Measurements from ENCODE around the gene RRP36. TPM values are rescaled to one million over a fixed set of nuclear protein-coding genes. Genes with fewer than 3 reads are reported as not detected.

Gene RRP36
- total and polyA plus RNA-seq, 4 donors = 30.5 to 49.9 (median 37.7) TPM

- Histone ChIP-seq H3K4me1 (ENCODE audit: control insufficient read depth in 5 of 5, insufficient read depth in 5 of 5, low read length in 5 of 5) (no peaks in the 10 kb centered on the region), H3K27me3 (ENCODE audit: control insufficient read depth in 3 of 3, insufficient read depth in 3 of 3, low read length in 2 of 3) (no peaks in the 10 kb centered on the region), H3K27ac (ENCODE audit: low read depth in 1 of 2, low read length in 1 of 2) (no peak overlapping the region), H3K9ac (ENCODE audit: insufficient read depth in 1 of 2, low read length in 2 of 2) (no peak overlapping the region), H3K9me3 (ENCODE audit: control insufficient read depth in 4 of 4, insufficient read depth in 3 of 4, low read length in 3 of 4) (no peaks in the 10 kb centered on the region), H3K4me3 (no peak overlapping the region), H3K36me3 (ENCODE audit: control insufficient read depth in 4 of 4, insufficient read depth in 4 of 4, low read length in 4 of 4) (peaks cover 24 to 49% (median 34%) of the 10 kb centered on the region in 4 donors)
- no peak for DNase-seq
- no peak for ATAC-seq (ENCODE audit: insufficient read depth, low FRiP score)
- TF ChIP-seq CTCF (IDR thresholded peaks at IDR 0.05; ENCODE audit: control extremely low read depth, extremely low read depth) = no peak
- WGBS, 2 donors = 85 to 89% methylated on average over 2 of the region's 2 CpGs
Observed at GRCh38 chr6:43033496-43034189, 12.2 kb downstream of the RRP36 start.

- WGBS, 2 donors = 91 to 98% methylated on average over 2 of the region's 2 CpGs
- no peak overlapping the region for H3K9ac ChIP-seq (ENCODE audit: insufficient read depth in 1 of 2, low read length in 2 of 2)
Observed at GRCh38 chr6:43034190-43034525, 12.7 kb downstream of the RRP36 start.

GRCh38 chr6:43035495-43036194, 14.2 kb downstream of the RRP36 start:
- H3K9ac ChIP-seq (ENCODE audit: insufficient read depth in 1 of 2, low read length in 2 of 2) = no peak overlapping the region
- H3K27ac ChIP-seq (ENCODE audit: low read depth in 1 of 2, low read length in 1 of 2) = peak overlapping the region in 1 of 2 donors; percentile 10
- WGBS, 2 donors = 86 to 92% methylated on average over 4 of the region's 4 CpGs
- H3K36me3 ChIP-seq (ENCODE audit: control insufficient read depth in 4 of 4, insufficient read depth in 4 of 4, low read length in 4 of 4) = peaks cover 10 to 52% (median 34%) of the 10 kb centered on the region in 4 donors
- no peak overlapping the region for H3K4me3 ChIP-seq
- H3K9me3 ChIP-seq (ENCODE audit: control insufficient read depth in 4 of 4, insufficient read depth in 3 of 4, low read length in 3 of 4) = no peaks in the 10 kb centered on the region
- H3K4me1 ChIP-seq (ENCODE audit: control insufficient read depth in 5 of 5, insufficient read depth in 5 of 5, low read length in 5 of 5) = no peaks in the 10 kb centered on the region
- no peak for ATAC-seq (ENCODE audit: insufficient read depth, low FRiP score)
- H3K27me3 ChIP-seq (ENCODE audit: control insufficient read depth in 3 of 3, insufficient read depth in 3 of 3, low read length in 2 of 3) = no peaks in the 10 kb centered on the region
- TF ChIP-seq CTCF (IDR thresholded peaks at IDR 0.05; ENCODE audit: control extremely low read depth, extremely low read depth) = no peak
- DNase-seq = no peak

More at GRCh38 chr6:43034190-43034525, 12.7 kb downstream of the RRP36 start:
- H3K4me3 ChIP-seq = no peak overlapping the region
- no peak for ATAC-seq (ENCODE audit: insufficient read depth, low FRiP score)
- H3K4me1 ChIP-seq (ENCODE audit: control insufficient read depth in 5 of 5, insufficient read depth in 5 of 5, low read length in 5 of 5) = no peaks in the 10 kb centered on the region
- no peak for TF ChIP-seq CTCF (IDR thresholded peaks at IDR 0.05; ENCODE audit: control extremely low read depth, extremely low read depth)
- no peaks in the 10 kb centered on the region for H3K27me3 ChIP-seq (ENCODE audit: control insufficient read depth in 3 of 3, insufficient read depth in 3 of 3, low read length in 2 of 3)
- H3K36me3 ChIP-seq (ENCODE audit: control insufficient read depth in 4 of 4, insufficient read depth in 4 of 4, low read length in 4 of 4) = peaks cover 18 to 48% (median 34%) of the 10 kb centered on the region in 4 donors
- no peak overlapping the region for H3K27ac ChIP-seq (ENCODE audit: low read depth in 1 of 2, low read length in 1 of 2)
- H3K9me3 ChIP-seq (ENCODE audit: control insufficient read depth in 4 of 4, insufficient read depth in 3 of 4, low read length in 3 of 4) = no peaks in the 10 kb centered on the region
- DNase-seq = no peak
